OCI-LY1 (cell line): Measurements from ENCODE around the gene USP25.
A peak's percentile ranks its signal among the peaks of the same experiment; 100 is the strongest.
"Not testable (repeated sequence)": the region's sequence is repeated elsewhere in the genome, so short reads cannot be mapped to it uniquely, and the experiment has no call there.

Experiments used
- H2AFZ ChIP-seq: fragments of 200-600 bp; sonication (generic), shearing (Covaris generic); 2 replicates; pipeline ENCODE4 v1.6.0; 2014; ENCODE audit warnings: antibody characterized with exemption, mild to moderate bottlenecking, low read length
- H3F3A ChIP-seq: fragments of 200-600 bp; sonication (generic), shearing (Covaris generic); 2 replicates; pipeline ENCODE4 v1.6.0; 2014; ENCODE audit warnings: mild to moderate bottlenecking, antibody characterized with exemption, low read length, moderate library complexity; ENCODE audit not compliant: insufficient read depth
- H3K27ac ChIP-seq: fragments of 200-600 bp; sonication (generic); 2 replicates; pipeline ENCODE4 v1.5.1; 2014; ENCODE audit warnings: low read length, mixed run types, mild to moderate bottlenecking, low read depth; ENCODE audit not compliant: poor library complexity, severe bottlenecking
- H3K27me3 ChIP-seq: fragments of 200-600 bp; sonication (generic); 2 replicates; pipeline ENCODE4 v1.6.0; 2014; ENCODE audit warnings: antibody characterized with exemption, mild to moderate bottlenecking, low read length, moderate library complexity; ENCODE audit not compliant: insufficient read depth
- H3K36me3 ChIP-seq: fragments of 200-600 bp; sonication (generic); 2 replicates; pipeline ENCODE4 v1.6.1; 2014; ENCODE audit warnings: mild to moderate bottlenecking, antibody characterized with exemption, low read length, moderate library complexity, mixed read lengths; ENCODE audit not compliant: insufficient read depth
- H3K4me1 ChIP-seq: fragments of 200-600 bp; sonication (generic); 2 replicates; pipeline ENCODE4 v1.5.1; 2014; ENCODE audit warnings: mild to moderate bottlenecking, low read length, moderate library complexity; ENCODE audit not compliant: insufficient read depth, severe bottlenecking
- H3K4me2 ChIP-seq: fragments of 200-600 bp; sonication (generic), shearing (Covaris generic); 2 replicates; pipeline ENCODE4 v1.6.1; 2014; ENCODE audit warnings: low read length
- H3K4me3 ChIP-seq: fragments of 200-600 bp; sonication (generic); 2 replicates; pipeline ENCODE4 v1.5.1; 2014; ENCODE audit warnings: low read length, low read depth, mild to moderate bottlenecking, mixed read lengths; ENCODE audit not compliant: poor library complexity, severe bottlenecking
- H3K79me2 ChIP-seq: fragments of 200-600 bp; shearing (Covaris generic); 2 replicates; pipeline ENCODE4 v1.6.1; 2016; ENCODE audit warnings: mixed run types, low read length, mixed read lengths; ENCODE audit not compliant: insufficient read depth
- H3K9ac ChIP-seq: fragments of 200-600 bp; sonication (generic), shearing (Covaris generic); 2 replicates; pipeline ENCODE4 v1.6.1; 2014; ENCODE audit warnings: mild to moderate bottlenecking, low read length, mixed read lengths
- H3K9me2 ChIP-seq: fragments of 200-600 bp; sonication (generic), shearing (Covaris generic); 2 replicates; pipeline ENCODE4 v1.6.1; 2014; ENCODE audit warnings: low read depth, mild to moderate bottlenecking, low read length, mixed read lengths
- H3K9me3 ChIP-seq: fragments of 200-600 bp; shearing (Covaris generic); 2 replicates; pipeline ENCODE4 v1.6.1; 2014; ENCODE audit warnings: low read length, mixed read lengths
- H4K20me1 ChIP-seq: fragments of 200-600 bp; sonication (generic), shearing (Covaris generic); 2 replicates; pipeline ENCODE4 v1.6.0; 2016; ENCODE audit warnings: mild to moderate bottlenecking, low read length; ENCODE audit not compliant: insufficient read depth
- CTCF ChIP-seq: fragments of 200-600 bp; sonication (generic), shearing (Covaris generic); IDR thresholded peaks from 2 replicates; pipeline ENCODE4 v1.5.1; 2017; ENCODE audit warnings: mild to moderate bottlenecking, antibody characterized with exemption, low read length, moderate library complexity, mixed read lengths
- EZH2 ChIP-seq: fragments of 200-600 bp; sonication (generic), shearing (Covaris generic); IDR thresholded peaks from 2 replicates; pipeline ENCODE4 v1.8.0; 2017; ENCODE audit warnings: borderline replicate concordance, mixed run types, mild to moderate bottlenecking, antibody characterized with exemption, low read length, moderate library complexity, mixed read lengths

Gene USP25

GRCh38 chr21:15732996-15733329 is 3.2 kb downstream of the USP25 start:
- H2AFZ ChIP-seq: no peak overlapping the region
- no peaks in the 10 kb centered on the region for H3F3A ChIP-seq
- H3K4me3 ChIP-seq: peak overlapping the region; percentile 91

GRCh38 chr21:15735409-15735808 is 5.6 kb downstream of the USP25 start:
- Histone ChIP-seq H3K9ac (no peak overlapping the region), H3K9me3 (peaks cover 3% of the 10 kb centered on the region; the same call in 1 of the 2 replicates), H3K27ac (no peak overlapping the region), H4K20me1 (no peaks in the 10 kb centered on the region), H3K36me3 (0 out of 2 replicates have a peak, but pooled peaks cover 3% of the 10 kb centered on the region), H3K4me2 (no peak overlapping the region), H3K4me1 (peaks cover 26% of the 10 kb centered on the region), H3K4me3 (no peak overlapping the region), H3K79me2 (peaks cover 98% of the 10 kb centered on the region), H2AFZ (no peak overlapping the region), H3F3A (no peaks in the 10 kb centered on the region), H3K9me2 (no peaks in the 10 kb centered on the region), H3K27me3 (no peaks in the 10 kb centered on the region)
- TF ChIP-seq EZH2: no peak
- no peak for TF ChIP-seq CTCF

More at GRCh38 chr21:15732996-15733329, 3.2 kb downstream of the USP25 start:
- TF ChIP-seq CTCF: no peak
- no peak for TF ChIP-seq EZH2
- H3K4me2 ChIP-seq: peak overlapping the region; percentile 83
- peaks cover 29% of the 10 kb centered on the region for H3K4me1 ChIP-seq
- no peaks in the 10 kb centered on the region for H3K9me2 ChIP-seq
- peak overlapping the region; percentile 60 for H3K27ac ChIP-seq
- peak overlapping the region; percentile 85 for H3K9ac ChIP-seq
- peaks cover 3% of the 10 kb centered on the region; the same call in 1 of the 2 replicates for H3K9me3 ChIP-seq
- H4K20me1 ChIP-seq: no peaks in the 10 kb centered on the region
- no peaks in the 10 kb centered on the region for H3K27me3 ChIP-seq
- H3K36me3 ChIP-seq: 0 out of 2 replicates have a peak, but pooled peaks cover 3% of the 10 kb centered on the region
- peaks cover 74% of the 10 kb centered on the region for H3K79me2 ChIP-seq

- not testable (repeated sequence) for H3K27me3 ChIP-seq, H3K27ac ChIP-seq, H3K36me3 ChIP-seq, H3K4me3 ChIP-seq, H4K20me1 ChIP-seq, H3K9ac ChIP-seq, H3K9me2 ChIP-seq, H2AFZ ChIP-seq, H3K4me2 ChIP-seq, H3K9me3 ChIP-seq, H3F3A ChIP-seq
- H3K4me1 ChIP-seq: peaks cover 26% of the 10 kb centered on the region
- peaks cover 99% of the 10 kb centered on the region for H3K79me2 ChIP-seq
Measured at GRCh38 chr21:15735931-15736330, 6.1 kb downstream of the USP25 start.

GRCh38 chr21:15738779-15739178 is 9.0 kb downstream of the USP25 start:
- peaks cover 88% of the 10 kb centered on the region for H3K79me2 ChIP-seq
- not testable (repeated sequence) for H3K36me3 ChIP-seq, H4K20me1 ChIP-seq, H3K9me2 ChIP-seq, H2AFZ ChIP-seq, H3K4me2 ChIP-seq, H3K9me3 ChIP-seq, H3K4me3 ChIP-seq, H3K9ac ChIP-seq, H3F3A ChIP-seq, H3K27me3 ChIP-seq, H3K27ac ChIP-seq, H3K4me1 ChIP-seq
